ENCODE data around the gene SUSD1.
A peak's percentile ranks its signal among the peaks of the same experiment; 100 is the strongest.
"Not testable (repeated sequence)": the region's sequence is repeated elsewhere in the genome, so short reads cannot be mapped to it uniquely, and the experiment has no call there.

SUSD1 gene

DNA sequence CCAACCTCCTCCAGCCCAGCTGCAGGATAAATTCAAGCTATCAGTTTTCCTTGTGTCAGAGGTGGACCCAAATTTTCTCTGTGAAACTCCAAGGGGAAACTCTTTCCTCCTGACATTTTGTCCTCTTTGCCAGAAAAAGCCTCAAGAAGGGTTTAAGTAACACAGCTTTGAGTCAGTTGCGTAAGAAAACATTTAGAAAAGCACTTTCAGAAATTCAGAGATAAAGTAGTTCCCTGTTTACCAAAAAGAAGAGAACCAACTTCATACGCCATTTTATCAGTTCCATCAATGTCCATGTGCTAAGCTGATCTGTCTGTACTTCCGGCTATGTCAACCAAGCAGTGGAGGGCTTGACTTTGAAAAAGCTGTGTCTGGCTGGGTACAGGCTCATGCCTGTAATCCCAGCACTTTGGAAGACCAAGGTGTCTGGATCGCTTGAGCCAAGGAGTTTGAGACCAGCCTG lies 19.9 kb upstream of the SUSD1 start:
- H3K36me3 ChIP-seq (ENCODE audit: insufficient read depth, low read length) = no peaks in the 10 kb centered on the region
- no peak for TF ChIP-seq POLR2AphosphoS5 (IDR thresholded peaks at IDR 0.05; ENCODE audit: borderline replicate concordance, low read depth, low read length)
- TF ChIP-seq FOXP2 (optimal IDR thresholded peaks at IDR 0.05; ENCODE audit: control extremely low read depth, extremely low read length, insufficient read depth) = no peak
- TF ChIP-seq EZH2 (IDR thresholded peaks at IDR 0.05) = no peak
- DNase-seq (ENCODE audit: low read depth, low spot score) = no peak
- no peak overlapping the region for H3K4me3 ChIP-seq
- no peak overlapping the region for H3K9ac ChIP-seq (ENCODE audit: insufficient read length)
- no peaks in the 10 kb centered on the region for H3K9me3 ChIP-seq (ENCODE audit: low read depth, low read length)
- no peak overlapping the region for H3K27ac ChIP-seq

DNA sequence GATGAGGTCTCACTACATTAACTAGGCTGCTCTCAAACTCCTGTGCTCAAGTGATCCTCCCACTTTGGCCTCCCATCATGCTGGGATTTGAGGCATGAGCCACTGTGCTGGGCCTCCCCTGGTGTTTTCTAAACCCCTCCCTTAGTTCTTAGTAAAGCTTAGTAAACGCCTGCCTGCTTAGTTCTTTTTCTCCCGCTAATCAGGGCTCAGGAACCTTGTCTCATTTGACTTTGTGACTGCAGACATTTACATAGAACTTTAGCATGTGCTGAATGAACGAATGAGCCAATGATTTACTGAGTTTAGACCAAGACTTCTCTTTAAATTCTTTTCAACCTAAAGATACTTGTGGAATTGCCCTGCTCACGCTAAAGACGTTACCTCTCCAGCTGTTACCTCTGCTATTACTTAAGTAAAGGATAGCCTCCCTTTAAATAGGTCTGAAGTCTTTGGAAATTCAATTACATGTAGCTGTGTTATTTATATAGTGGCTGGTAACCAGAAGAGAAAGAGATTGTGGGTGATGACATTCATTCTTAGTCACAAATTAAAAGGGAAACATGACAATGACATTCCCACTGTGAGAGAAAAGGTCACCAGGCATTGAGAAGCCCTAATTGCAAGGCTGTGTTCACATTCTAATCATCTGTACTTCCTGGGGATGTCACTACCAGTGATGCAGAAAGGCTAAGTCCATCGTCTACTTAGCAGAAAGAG lies 18.6 kb upstream of the SUSD1 start:
- no peak overlapping the region for H3K4me3 ChIP-seq
- H3K9ac ChIP-seq (ENCODE audit: insufficient read length) = no peak overlapping the region
- TF ChIP-seq FOXP2 (optimal IDR thresholded peaks at IDR 0.05; ENCODE audit: control extremely low read depth, extremely low read length, insufficient read depth) = no peak
- no peak for TF ChIP-seq EZH2 (IDR thresholded peaks at IDR 0.05)
- TF ChIP-seq POLR2AphosphoS5 (IDR thresholded peaks at IDR 0.05; ENCODE audit: borderline replicate concordance, low read depth, low read length) = no peak
- H3K9me3 ChIP-seq (ENCODE audit: low read depth, low read length) = no peaks in the 10 kb centered on the region
- no peaks in the 10 kb centered on the region for H3K36me3 ChIP-seq (ENCODE audit: insufficient read depth, low read length)
- no peak overlapping the region for H3K27ac ChIP-seq
- DNase-seq (ENCODE audit: low read depth, low spot score) = no peak

DNA sequence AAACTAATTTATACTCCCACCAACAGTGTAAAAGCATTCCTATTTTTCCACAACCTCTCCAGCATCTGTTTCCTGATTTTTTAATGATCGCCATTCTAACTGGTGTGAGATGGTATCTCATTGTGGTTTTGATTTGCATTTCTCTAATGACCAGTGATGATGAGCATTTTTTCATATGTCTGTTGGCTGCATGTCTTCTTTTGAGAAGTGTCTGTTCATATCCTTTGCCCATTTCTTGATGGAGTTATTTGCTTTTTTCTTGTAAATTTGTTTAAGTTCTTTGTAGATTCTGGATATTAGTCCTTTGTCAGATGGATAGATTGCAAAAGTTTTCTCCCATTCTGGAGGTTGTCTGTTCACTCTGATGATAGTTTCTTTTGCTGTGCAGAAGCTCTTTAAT lies 15.2 kb upstream of the SUSD1 start:
- not testable (repeated sequence) for H3K9me3 ChIP-seq (ENCODE audit: low read depth, low read length); H3K36me3 ChIP-seq (ENCODE audit: insufficient read depth, low read length); H3K27ac ChIP-seq; H3K4me3 ChIP-seq; DNase-seq (ENCODE audit: low read depth, low spot score); H3K9ac ChIP-seq (ENCODE audit: insufficient read length)

DNA sequence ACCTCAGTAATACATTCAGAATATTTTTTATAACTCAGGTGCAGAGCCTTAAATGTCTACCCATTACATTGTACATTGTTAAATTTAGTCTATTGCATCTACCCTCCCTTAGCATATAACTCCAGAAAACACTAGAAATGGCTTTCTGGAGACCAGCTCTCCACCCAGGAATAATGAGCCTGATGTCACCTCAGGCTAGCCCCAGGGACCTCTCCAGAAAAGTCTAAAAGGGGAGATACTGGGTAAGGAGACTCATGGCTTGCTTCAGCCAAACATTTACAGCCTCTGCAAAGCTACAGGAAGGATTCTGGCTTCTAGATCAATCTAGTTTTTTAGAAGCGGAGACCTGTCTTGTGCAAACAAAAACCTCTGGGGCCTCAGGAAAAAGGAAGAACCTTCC lies 13.8 kb upstream of the SUSD1 start:
- TF ChIP-seq POLR2AphosphoS5 (IDR thresholded peaks at IDR 0.05; ENCODE audit: borderline replicate concordance, low read depth, low read length) (no peak), EZH2 (IDR thresholded peaks at IDR 0.05) (no peak), FOXP2 (optimal IDR thresholded peaks at IDR 0.05; ENCODE audit: control extremely low read depth, extremely low read length, insufficient read depth) (no peak)
- H3K4me3 ChIP-seq = no peak overlapping the region
- H3K9ac ChIP-seq (ENCODE audit: insufficient read length) = no peak overlapping the region
- H3K36me3 ChIP-seq (ENCODE audit: insufficient read depth, low read length) = no peaks in the 10 kb centered on the region
- 0 out of 2 replicates have a peak overlapping the region, but pooled peaks have one; percentile 8 for H3K27ac ChIP-seq
- no peaks in the 10 kb centered on the region for H3K9me3 ChIP-seq (ENCODE audit: low read depth, low read length)
- DNase-seq (ENCODE audit: low read depth, low spot score) = no peak

DNA sequence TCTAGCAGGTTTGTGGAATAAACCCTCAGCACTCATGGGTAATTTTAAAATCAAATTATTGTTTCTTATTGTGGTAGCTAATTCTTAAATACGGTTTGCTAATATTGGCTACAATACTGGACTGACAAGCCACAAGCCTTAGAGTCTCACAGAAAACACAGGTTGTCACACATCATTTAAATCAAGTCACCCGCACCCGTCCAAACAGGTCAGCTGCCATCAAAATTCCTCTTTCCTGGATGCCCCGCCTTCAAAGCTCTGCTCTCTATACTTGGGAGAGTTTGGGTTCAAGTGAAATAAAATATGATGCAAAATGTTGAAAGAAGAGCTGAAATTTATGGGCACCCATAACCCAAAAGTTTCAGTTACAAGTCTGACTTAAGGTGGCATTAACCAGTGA lies 12.3 kb upstream of the SUSD1 start:
- Histone ChIP-seq H3K36me3 (ENCODE audit: insufficient read depth, low read length) (no peaks in the 10 kb centered on the region), H3K9me3 (ENCODE audit: low read depth, low read length) (no peaks in the 10 kb centered on the region), H3K27ac (no peak overlapping the region), H3K4me3 (no peak overlapping the region), H3K9ac (ENCODE audit: insufficient read length) (no peak overlapping the region)
- DNase-seq (ENCODE audit: low read depth, low spot score) = no peak
- no peak for TF ChIP-seq POLR2AphosphoS5 (IDR thresholded peaks at IDR 0.05; ENCODE audit: borderline replicate concordance, low read depth, low read length)
- no peak for TF ChIP-seq FOXP2 (optimal IDR thresholded peaks at IDR 0.05; ENCODE audit: control extremely low read depth, extremely low read length, insufficient read depth)
- no peak for TF ChIP-seq EZH2 (IDR thresholded peaks at IDR 0.05)

DNA sequence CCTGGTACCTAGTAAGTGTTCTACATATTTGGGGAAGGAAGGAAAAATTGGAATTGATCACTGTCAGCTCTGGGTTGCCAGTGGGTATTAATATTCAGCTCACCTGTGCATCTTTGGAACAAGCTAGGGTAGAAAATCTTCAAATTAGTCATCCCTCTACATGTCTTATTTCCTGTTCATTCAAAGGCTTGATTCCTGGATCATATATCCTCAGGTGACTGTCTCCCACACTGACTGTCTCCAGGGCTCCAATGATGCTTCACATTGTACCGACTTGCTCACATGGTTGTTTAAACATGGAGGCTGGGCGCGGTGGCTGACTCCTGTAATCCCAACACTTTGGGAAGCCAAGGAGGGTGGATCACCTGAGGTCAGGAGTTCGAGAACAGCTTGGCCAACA lies 11.6 kb upstream of the SUSD1 start:
- TF ChIP-seq POLR2AphosphoS5 (IDR thresholded peaks at IDR 0.05; ENCODE audit: borderline replicate concordance, low read depth, low read length) = no peak
- no peak for TF ChIP-seq EZH2 (IDR thresholded peaks at IDR 0.05)
- no peak for TF ChIP-seq FOXP2 (optimal IDR thresholded peaks at IDR 0.05; ENCODE audit: control extremely low read depth, extremely low read length, insufficient read depth)
- Histone ChIP-seq H3K9me3 (ENCODE audit: low read depth, low read length) (no peaks in the 10 kb centered on the region), H3K4me3 (no peak overlapping the region), H3K27ac (no peak overlapping the region), H3K9ac (ENCODE audit: insufficient read length) (no peak overlapping the region), H3K36me3 (ENCODE audit: insufficient read depth, low read length) (no peaks in the 10 kb centered on the region)
- no peak for DNase-seq (ENCODE audit: low read depth, low spot score)

DNA sequence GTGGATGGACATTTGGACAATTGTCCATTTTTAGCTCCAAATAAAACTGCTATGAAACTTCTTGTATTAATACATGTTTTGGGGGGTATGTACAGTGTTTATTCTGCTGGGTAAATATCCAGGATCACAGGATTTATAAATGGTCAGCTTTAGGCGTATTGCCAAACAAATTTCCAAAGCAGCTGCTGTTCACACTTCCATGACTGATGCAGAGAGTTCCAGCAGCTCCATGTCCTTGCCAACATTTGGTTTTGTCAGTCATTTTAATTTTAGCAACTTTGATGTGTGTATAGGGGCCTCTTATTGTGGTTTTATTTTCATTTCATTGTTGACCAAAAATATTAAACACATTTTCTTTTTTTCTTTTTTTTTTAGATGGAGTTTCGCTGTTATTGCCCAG lies 9.8 kb upstream of the SUSD1 start:
- no peak for TF ChIP-seq POLR2AphosphoS5 (IDR thresholded peaks at IDR 0.05; ENCODE audit: borderline replicate concordance, low read depth, low read length)
- no peak for TF ChIP-seq FOXP2 (optimal IDR thresholded peaks at IDR 0.05; ENCODE audit: control extremely low read depth, extremely low read length, insufficient read depth)
- no peak for TF ChIP-seq EZH2 (IDR thresholded peaks at IDR 0.05)
- Histone ChIP-seq H3K9ac (ENCODE audit: insufficient read length) (no peak overlapping the region), H3K4me3 (no peak overlapping the region), H3K9me3 (ENCODE audit: low read depth, low read length) (no peaks in the 10 kb centered on the region), H3K36me3 (ENCODE audit: insufficient read depth, low read length) (no peaks in the 10 kb centered on the region), H3K27ac (no peak overlapping the region)
- DNase-seq (ENCODE audit: low read depth, low spot score) = no peak

DNA sequence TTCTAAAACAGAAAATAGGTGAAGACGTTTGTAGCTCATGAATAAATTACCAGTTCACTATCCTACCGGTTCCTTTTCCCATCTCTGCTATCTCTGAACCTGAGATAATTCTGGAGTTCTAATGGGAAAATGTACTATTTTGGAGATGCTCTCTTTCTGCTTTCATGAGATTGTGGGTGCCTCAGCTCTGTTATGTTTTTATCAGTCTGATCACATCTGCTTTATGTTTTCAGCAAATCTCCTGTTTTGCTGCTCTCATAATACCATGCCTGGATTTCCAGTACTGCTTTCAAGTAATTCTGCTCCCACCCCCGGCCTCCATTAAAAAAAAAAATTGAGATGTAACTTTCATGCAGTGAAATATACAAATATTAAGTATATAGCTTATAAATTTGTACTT lies 9.1 kb upstream of the SUSD1 start:
- Histone ChIP-seq H3K36me3 (ENCODE audit: insufficient read depth, low read length) (no peaks in the 10 kb centered on the region), H3K27ac (no peak overlapping the region), H3K9ac (ENCODE audit: insufficient read length) (no peak overlapping the region), H3K9me3 (ENCODE audit: low read depth, low read length) (no peaks in the 10 kb centered on the region), H3K4me3 (no peak overlapping the region)
- DNase-seq (ENCODE audit: low read depth, low spot score) = no peak
- TF ChIP-seq POLR2AphosphoS5 (IDR thresholded peaks at IDR 0.05; ENCODE audit: borderline replicate concordance, low read depth, low read length) = no peak
- TF ChIP-seq FOXP2 (optimal IDR thresholded peaks at IDR 0.05; ENCODE audit: control extremely low read depth, extremely low read length, insufficient read depth) = no peak
- TF ChIP-seq EZH2 (IDR thresholded peaks at IDR 0.05) = no peak

DNA sequence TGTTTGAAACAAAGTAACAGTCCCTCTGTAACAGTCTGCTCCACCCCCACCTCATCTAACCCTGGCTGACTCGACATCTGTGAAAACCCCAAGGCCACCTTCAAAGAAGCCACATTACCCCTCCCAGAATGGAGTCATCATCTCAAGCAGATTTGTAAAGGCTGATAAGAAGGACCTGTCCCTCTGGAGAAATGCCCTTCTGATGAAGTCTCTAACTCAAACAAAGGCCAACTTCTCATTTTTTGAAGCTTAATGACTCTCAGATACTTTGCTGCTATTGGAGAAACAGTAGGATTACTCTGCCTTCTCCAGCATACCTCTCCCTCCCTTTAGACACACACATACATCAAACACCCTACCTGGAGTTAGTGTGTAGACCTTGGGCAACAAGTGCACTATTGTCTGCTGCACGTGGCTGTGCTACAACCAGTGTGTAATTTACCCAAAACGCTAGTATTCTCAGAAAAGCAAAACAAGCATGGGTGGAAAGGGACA lies 5.3 kb upstream of the SUSD1 start:
- no peaks in the 10 kb centered on the region for H3K36me3 ChIP-seq (ENCODE audit: insufficient read depth, low read length)
- H3K9me3 ChIP-seq (ENCODE audit: low read depth, low read length) = no peaks in the 10 kb centered on the region
- no peak overlapping the region for H3K9ac ChIP-seq (ENCODE audit: insufficient read length)
- H3K4me3 ChIP-seq = 0 out of 2 replicates have a peak overlapping the region, but pooled peaks have one; percentile 17
- DNase-seq (ENCODE audit: low read depth, low spot score) = no peak
- TF ChIP-seq EZH2 (IDR thresholded peaks at IDR 0.05) = no peak
- no peak for TF ChIP-seq FOXP2 (optimal IDR thresholded peaks at IDR 0.05; ENCODE audit: control extremely low read depth, extremely low read length, insufficient read depth)
- no peak for TF ChIP-seq POLR2AphosphoS5 (IDR thresholded peaks at IDR 0.05; ENCODE audit: borderline replicate concordance, low read depth, low read length)
- H3K27ac ChIP-seq = peak overlapping the region; percentile 26
